ENCODE results near the gene ZSCAN23. TPM values are rescaled to one million over a fixed set of nuclear protein-coding genes. Genes with fewer than 3 reads are reported as not detected.
A peak's percentile ranks its signal among the peaks of the same experiment; 100 is the strongest.
"Not testable (repeated sequence)": the region's sequence is repeated elsewhere in the genome, so short reads cannot be mapped to it uniquely, and the experiment has no call there.

Gene ZSCAN23
- total RNA-seq, 4 donors from 2014 or later: 0.60 to 2.7 (median 1.4) TPM

DNA sequence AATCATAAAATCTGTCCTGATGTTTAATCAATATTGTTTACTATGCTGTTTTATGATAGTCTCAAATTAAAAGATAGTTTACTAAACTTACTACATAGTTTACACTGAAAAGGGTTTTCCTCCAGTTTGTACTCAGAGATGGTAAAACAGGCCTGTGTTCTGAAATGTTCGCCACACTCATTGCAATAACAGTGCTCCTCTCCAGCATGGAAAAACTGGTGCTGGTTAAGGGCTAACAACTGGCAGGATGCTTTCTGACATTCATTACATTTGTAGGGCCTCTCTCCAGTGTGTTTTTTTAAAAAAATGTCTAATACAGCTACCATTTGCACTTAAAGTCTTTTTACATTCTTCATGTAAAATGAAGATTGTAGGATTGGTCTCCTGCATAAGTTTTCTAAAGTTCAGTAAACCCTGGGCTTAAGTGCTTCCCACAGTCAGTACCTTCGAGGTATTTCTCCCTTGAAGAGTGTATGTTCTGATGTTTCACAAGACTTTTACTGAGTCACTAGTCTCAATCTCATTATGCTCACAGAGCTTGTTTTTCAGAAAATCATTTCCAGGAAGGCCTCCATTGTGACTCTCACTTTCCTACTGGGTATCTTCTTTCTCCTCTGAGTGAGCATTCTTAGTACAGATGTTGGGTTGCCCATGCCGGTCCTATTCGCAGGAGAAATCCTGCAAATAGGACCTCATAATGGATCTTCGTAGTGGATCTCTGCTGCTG, 35.1 kb downstream of the ZSCAN23 start:
- TF ChIP-seq, protein P1, sequence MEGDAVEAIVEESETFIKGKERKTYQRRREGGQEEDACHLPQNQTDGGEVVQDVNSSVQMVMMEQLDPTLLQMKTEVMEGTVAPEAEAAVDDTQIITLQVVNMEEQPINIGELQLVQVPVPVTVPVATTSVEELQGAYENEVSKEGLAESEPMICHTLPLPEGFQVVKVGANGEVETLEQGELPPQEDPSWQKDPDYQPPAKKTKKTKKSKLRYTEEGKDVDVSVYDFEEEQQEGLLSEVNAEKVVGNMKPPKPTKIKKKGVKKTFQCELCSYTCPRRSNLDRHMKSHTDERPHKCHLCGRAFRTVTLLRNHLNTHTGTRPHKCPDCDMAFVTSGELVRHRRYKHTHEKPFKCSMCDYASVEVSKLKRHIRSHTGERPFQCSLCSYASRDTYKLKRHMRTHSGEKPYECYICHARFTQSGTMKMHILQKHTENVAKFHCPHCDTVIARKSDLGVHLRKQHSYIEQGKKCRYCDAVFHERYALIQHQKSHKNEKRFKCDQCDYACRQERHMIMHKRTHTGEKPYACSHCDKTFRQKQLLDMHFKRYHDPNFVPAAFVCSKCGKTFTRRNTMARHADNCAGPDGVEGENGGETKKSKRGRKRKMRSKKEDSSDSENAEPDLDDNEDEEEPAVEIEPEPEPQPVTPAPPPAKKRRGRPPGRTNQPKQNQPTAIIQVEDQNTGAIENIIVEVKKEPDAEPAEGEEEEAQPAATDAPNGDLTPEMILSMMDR (IDR thresholded peaks at IDR 0.05): no peak
- DNase-seq (ENCODE audit: low spot score) (no peak), ATAC-seq (ENCODE audit: low FRiP score) (no peak)

DNA sequence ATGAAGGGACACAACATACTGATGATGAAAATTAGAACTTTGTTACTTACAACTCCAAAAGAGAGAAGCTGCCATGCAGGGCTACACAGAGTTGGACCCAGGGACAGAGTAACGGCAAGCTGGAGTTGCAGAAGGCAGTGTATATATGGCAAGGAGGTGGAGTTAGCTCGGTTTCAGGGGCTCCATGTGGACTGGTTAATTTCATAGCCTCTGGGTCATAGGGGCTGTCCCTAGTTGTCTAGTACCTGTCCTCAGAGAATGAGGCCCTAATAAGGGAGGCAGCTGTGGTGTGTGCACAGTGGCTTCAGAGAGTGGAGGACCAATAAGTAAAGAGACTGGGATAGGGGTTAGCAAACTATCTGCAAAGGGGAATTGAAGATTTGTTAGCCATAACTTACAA, 35.9 kb downstream of the ZSCAN23 start:
- TF ChIP-seq, protein P1 (IDR thresholded peaks at IDR 0.05): no peak
- ATAC-seq (ENCODE audit: low FRiP score) (no peak), DNase-seq (ENCODE audit: low spot score) (no peak)

DNA sequence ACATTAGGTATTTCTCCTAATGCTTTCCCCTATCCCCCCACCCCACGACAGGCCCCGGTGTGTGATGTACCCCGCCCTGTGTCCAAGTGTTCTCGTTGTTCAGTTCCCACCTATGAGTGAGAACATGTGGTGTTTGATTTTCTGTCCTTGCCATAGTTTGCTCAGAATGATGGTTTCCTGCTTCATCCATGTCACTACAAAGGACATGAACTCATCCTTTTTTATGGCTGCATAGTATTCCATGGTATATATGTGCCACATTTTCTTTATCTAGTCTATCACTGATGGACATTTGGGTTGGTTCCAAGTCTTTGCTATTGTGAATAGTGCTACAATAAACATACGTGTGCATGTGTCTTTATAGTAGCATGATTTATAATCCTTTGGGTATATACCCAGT, 39.4 kb downstream of the ZSCAN23 start:
- DNase-seq (ENCODE audit: low spot score); ATAC-seq (ENCODE audit: low FRiP score): not testable (repeated sequence)

DNA sequence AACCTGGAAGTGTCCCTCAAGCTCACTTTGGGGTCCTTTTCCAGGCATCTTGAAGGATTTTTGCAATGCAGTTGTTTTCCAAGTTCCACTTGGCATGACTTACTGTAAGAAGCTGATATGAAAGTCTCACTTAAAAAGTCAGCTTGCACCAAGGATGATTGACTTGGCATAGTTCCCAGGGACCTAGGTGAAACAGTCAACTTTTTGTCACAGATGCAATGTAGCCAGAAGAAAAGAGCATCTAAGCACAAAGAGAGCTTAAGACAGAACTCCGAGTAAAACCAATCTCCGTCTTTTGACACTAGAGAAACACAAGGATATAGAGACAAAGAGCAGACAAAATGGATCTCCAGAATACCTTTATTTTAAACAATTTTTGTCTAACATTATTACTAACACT, 41.1 kb downstream of the ZSCAN23 start:
- ATAC-seq (ENCODE audit: low FRiP score): no peak
- TF ChIP-seq, protein P1 (IDR thresholded peaks at IDR 0.05): no peak
- DNase-seq (ENCODE audit: low spot score): no peak

DNA sequence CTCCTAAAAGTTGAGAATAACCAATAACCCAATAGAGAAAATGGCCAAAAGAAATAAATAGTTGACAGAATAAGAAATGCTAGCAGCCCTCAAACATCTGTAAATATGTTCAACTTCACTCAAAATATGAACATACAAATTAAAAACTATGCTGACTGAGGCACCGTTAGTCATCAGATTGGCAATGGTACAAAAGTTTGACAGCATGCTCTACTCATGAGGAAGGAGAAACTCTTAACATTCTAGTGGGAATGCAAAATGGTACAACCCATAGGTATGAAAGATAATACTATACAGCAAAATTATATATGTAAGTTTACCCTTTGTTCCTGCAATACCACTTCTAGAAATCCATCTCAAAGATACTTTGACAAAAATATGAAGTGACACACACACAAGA, 42.1 kb downstream of the ZSCAN23 start:
- no peak for ATAC-seq (ENCODE audit: low FRiP score)
- TF ChIP-seq, protein P1 (IDR thresholded peaks at IDR 0.05): no peak
- DNase-seq (ENCODE audit: low spot score): no peak

DNA sequence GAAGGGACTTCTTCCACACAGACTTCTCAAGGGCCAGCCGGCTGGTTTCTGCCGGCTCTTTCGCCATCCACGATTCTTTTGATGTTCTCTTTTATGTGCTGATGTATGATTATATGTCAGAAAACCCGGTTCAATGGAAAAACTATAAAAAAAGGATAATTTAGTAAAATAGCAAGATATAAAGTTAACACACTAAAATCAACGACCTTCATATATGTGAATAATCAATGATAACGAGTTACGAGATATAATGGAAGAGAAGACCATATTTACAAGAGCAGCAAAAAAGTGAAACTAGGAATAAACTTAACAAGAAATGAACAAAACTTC, 43.2 kb downstream of the ZSCAN23 start:
- no peak for ATAC-seq (ENCODE audit: low FRiP score)

DNA sequence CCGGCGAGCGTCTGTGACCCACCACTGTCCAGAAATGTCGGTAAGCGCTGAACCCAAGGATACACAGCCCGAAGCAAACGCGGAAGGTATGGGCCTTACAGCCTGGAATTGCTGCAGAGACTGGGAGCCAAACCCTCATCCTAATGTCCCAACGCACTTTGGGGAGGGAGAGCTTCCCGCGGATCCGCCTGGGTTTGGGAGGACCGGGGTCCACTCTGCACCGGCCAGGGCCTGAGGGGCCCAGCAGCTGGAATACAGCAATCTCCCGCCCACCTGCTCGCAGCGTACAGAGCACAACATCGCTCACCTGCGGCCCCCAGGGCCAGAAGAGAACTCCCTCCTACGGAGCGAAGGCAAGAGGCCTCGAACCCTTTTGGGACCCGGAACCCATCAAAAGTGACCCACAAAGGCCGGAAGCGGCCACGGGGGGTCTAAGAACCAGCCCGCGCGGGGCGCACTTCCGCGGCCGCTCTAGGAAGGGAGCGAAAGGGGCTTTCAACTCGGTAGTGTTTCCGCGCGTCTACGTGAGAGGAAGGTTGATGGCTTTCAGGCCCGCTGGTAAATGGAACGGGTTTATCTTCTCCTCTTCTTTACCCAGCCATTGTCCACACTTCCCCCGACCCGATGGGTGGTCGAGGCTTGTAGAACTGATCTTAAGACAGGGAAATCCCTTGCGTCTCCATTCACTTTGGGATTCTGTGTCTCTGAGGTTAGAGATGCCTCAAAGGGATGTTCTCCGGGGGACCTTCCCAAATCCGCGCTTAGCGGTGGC, 43.8 kb downstream of the ZSCAN23 start, which contains the start of gene ZSCAN12:
ZSCAN12 (minus strand) TSS at position 398 of the 772 bp plus-strand sequence. CDS start 1,342 bp downstream, outside the sequence.
- TF ChIP-seq, protein P1 (IDR thresholded peaks at IDR 0.05): no peak
- DNase-seq (ENCODE audit: low spot score) (peak; percentile 37), ATAC-seq (ENCODE audit: low FRiP score) (peak; percentile 98)

More for the DNA sequence above, 43.2 kb downstream of the ZSCAN23 start:
- no peak for DNase-seq (ENCODE audit: low spot score)
- TF ChIP-seq, protein P1 (IDR thresholded peaks at IDR 0.05): no peak
